GM19043 (cell line): ENCODE results near the gene DNAJC28.

Experiments used
- ATAC-seq: cut with Tn5 transposase; IDR thresholded peaks from one replicate; pipeline ENCODE4 v1.9.1; 2021; ENCODE audit warnings: low read depth; ENCODE audit not compliant: unreplicated experiment

Gene DNAJC28

DNA sequence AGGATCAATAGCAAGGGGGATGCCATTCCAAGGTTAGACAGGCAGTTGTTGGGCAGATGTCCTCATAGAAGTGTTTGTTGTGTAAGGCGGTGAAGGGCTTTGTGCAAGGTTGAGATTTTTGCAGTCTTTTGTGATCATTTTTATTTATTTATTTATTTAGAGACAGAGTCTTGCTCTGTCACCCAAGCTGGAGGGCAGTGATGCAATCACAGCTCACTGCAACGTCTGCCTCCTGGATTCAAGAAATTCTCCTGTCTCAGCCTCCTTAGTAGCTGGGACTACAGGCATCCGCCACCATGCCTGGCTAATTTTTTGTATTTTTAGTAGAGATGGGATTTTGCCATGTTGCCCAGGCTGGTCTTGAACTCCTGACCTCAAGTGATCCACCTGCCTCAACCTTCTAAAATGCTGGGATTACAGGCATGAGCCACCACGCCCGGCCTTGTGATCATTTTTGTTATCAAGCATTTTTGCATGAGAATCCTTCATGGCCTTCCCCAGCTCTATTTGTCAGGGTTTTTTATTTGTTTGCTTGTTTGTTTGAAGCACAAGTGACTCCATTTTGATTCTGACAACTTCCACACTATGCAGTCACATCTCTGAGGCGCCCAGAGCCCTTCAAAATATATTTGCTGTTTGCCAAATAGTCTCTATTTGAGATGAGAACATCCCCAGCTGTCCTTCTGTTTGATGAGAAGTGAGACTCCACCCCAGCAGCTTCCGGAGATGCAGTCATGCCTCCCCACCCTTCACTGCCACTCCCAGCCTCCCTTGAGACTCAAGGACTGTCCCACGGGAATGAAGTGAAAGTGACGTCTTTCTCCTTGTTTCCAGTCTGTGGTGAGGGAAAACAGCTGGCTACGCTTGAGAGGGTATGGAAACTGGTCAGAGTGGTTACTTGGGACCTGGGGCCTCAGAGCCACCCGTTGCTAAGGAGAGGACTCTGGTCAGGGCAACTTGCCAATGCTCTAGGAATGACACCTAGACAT is 49.7 kb downstream of the DNAJC28 start:
- peak; percentile 65 for ATAC-seq
